ENCODE data around the gene MYO3B.

The MYO3B gene

DNA sequence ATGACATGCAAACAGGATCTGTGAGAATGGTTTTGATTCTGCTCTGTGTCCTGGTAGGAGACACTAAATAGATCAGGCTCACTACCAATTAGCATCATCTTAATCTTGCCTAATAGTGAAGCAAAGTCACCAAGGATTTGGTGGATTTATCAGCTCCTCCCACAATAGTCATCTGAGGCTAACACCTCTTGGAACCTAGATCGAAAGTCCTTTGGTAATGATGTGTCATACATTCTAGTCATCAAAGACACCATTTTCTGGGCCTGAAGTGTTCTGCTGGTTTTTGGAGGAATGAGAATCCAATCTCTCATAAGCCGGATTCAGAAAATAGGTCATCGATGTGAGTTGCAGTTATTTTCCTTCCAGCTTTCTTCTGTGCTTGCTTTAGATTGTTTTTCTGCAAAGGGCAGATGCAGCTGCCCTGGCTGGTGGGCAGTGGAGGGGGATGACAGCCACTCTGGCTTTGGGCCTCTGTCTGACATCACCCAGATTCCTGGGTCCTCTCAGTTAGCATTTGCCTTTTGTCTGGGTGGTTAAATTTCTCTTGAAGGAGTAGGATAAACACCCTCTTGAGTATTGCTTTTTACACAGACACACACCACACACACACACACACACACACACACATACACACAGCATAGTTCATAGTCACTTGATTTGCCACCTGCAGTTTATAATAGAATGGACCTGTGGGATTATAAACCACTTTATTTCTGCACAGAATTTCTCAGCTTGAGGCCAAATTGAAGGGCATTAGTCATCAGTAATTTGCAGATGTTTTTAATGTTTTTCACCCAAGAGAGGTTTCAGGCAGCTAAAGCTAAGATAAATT is at the start of gene MYO3B:
MYO3B (plus strand) TSS at position 198 of the 832 bp plus-strand sequence; CDS start at position 339, 141 bp downstream.
- DNase-seq = peak; percentile 4

GRCh38 chr2:170139276-170139967 is 38.5 kb upstream of the MYO3B start:
- no peak for DNase-seq

GRCh38 chr2:170140561-170140960 is 37.4 kb upstream of the MYO3B start:
- DNase-seq = no peak

DNA sequence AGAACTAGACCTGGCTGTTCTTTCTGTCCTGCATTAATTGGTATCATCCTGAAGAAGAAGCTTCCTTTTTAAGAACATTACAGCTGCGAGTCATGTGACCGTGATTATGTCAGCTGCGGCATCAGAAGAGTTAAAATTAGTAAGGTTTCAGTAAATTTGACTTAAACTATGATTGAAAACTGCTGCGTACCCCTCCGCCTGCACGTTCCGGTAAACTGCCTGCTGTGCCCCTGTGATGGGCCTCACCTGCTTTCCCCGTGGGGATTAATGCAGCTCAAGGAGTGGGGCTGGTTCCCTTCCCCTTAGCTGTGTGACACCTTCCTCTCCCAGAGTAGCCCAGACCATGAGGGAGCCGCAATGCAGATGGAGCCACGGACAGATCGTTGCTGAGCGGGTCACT is 36.1 kb upstream of the MYO3B start:
- DNase-seq = no peak

GRCh38 chr2:170142502-170142901 is 35.4 kb upstream of the MYO3B start:
- no peak for DNase-seq

- DNase-seq = no peak
These were observed 34.8 kb upstream of the MYO3B start for GRCh38 chr2:170143045-170143717.

GRCh38 chr2:170144761-170145160 is 33.2 kb upstream of the MYO3B start:
- no peak for DNase-seq

DNA sequence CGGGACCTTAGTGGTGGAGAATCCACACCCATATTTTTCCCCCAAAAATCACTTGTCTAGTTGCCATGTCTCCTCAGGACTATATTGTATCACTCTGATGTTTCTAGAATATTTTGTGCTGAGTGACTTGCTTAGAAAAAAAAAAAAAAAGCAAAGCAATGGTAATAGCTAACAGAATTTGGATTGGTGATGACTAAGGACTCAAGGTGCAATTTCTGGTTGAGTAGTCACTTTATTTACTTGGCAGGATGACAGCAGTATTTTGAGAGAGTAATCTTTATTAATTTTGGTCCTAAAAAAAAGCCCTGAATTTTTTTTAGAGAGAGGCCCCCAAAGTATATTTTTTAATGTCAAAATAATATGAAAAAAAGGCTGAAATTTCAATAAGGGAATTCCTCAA is 32.8 kb upstream of the MYO3B start:
- no peak for DNase-seq

DNA sequence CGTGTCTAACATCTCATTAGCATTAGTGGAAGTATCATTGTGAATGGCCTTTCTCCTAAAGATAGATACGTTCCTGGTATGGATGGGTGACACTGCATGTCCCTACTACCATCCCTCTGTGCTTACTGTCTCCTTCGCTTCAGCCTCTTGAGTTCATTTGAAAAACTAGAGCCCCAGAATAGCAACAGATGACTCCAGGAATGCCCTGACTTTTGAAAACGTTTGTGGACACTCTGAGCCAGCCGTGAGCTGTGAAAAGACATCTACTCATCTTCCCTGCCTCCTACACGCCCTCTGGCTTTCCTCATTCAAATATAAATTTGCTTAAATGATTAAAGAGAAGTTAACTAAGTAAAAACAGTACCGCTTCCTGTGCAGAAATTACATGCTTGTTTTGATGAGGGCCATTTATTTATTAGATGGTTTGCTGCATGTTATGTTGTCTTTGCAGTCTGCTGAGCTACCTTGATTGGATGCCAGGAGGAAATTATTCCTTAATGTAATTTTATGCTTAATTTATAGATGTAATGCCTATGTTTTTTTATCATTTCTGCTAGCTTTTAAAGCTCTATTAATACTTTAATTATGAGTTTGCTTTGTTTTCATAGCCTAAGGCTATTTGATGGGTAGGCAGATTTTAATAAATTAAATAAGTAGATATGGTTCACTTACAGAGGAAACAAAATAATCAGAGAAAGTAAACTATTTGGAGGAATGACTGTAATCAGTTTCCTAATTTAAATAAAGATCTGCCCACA is 32.1 kb upstream of the MYO3B start:
- DNase-seq = no peak

GRCh38 chr2:170146784-170147183 is 31.2 kb upstream of the MYO3B start:
- no peak for DNase-seq

- no peak for DNase-seq
These were observed 30.4 kb upstream of the MYO3B start for GRCh38 chr2:170147576-170147975.

GRCh38 chr2:170148161-170148560 is 29.8 kb upstream of the MYO3B start:
- DNase-seq = no peak

- no peak for DNase-seq
These were observed 25.5 kb upstream of the MYO3B start for GRCh38 chr2:170152421-170152820.

DNA sequence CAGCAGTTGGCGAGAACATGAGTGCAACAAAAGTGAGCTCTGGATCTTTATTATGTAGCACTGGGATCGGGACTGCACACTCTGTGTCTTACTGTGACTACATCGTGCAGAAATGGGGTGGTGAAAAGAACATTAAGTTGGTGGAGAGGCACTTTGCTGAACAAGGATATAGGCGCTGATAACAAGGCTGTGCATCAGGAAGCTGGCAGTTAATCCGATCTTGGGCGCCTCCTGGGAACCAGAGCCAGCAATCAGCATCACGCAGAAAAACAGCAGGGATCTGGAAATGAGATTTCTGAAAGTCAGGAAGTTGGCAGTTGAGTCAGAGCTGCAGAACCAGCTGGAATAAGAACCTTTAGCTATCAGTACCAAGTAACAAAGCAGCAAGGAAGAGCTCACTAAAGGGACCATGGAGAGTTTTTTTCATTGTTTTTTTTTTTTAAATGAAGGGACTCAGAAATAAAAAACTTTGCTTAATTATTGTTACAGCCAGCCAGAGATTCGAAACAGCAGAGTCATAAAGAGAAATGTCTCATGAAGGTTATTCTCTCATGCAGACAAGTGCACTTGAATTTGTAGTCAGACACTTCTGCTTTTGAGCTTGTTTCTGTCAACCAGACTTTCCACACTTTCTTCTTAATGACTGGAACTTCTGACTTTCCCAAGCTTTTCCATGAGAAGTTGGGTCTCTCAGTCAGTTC is 22.8 kb upstream of the MYO3B start:
- no peak for DNase-seq

DNA sequence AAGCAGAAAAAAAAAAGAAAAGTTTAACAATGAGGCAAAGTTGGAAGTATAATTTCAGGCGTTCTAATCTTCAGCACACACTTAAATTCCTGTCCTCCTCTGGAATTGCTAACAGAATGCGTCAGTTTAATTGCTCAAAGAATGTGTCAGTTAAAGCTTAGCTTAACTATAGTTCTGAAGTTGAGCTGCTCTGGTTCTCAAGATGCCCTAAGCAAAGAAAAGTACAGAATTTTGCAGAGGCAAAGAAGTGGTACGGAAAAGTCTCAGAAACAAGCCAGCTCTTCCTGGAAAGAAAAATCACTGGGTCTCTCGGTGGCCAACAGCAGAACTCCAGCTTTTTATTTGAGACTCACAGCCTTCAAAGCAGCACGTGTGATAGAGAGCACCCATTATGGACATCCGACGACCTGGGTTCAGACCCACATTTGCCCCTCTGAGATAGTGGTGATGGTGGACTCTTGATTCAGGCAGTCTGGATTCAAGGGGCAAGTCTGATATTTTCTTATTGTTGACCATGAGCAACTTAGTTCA is 22.2 kb upstream of the MYO3B start:
- DNase-seq = no peak

DNA sequence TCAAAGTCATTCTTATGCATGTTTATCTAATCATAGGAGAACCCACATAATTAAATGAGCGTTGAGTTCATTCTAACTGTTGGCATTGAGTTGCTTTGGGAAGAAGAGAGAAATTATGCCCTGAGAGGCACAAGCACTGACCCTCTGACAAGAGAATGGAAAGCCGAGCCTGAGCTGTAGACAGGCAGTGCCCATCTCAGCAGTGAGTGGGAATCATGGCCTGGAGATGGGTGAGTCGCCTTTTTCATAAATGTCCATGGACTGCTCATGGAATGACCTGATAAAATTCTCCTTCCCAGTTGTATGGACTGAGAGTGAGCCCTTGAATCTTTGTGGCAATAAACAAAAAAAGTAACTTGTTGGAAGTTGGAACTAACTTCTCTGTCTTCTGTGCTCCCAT is 21.4 kb upstream of the MYO3B start:
- DNase-seq = no peak

- DNase-seq = no peak
These were observed 20.8 kb upstream of the MYO3B start for GRCh38 chr2:170157025-170157684.

GRCh38 chr2:170159060-170159459 is 18.9 kb upstream of the MYO3B start:
- no peak for DNase-seq

- DNase-seq = no peak
These were observed 16.3 kb upstream of the MYO3B start for GRCh38 chr2:170161516-170162270.

GRCh38 chr2:170162271-170162632 is 15.7 kb upstream of the MYO3B start:
- no peak for DNase-seq
